GM18868 (cell line): ENCODE measurements around the gene ARHGAP15.

Experiments
- ATAC-seq: cut with Tn5 transposase; IDR thresholded peaks from one replicate; pipeline ENCODE4 v1.9.1; 2021; ENCODE audit warnings: mild to moderate bottlenecking, moderate library complexity; ENCODE audit not compliant: unreplicated experiment

The ARHGAP15 gene

DNA sequence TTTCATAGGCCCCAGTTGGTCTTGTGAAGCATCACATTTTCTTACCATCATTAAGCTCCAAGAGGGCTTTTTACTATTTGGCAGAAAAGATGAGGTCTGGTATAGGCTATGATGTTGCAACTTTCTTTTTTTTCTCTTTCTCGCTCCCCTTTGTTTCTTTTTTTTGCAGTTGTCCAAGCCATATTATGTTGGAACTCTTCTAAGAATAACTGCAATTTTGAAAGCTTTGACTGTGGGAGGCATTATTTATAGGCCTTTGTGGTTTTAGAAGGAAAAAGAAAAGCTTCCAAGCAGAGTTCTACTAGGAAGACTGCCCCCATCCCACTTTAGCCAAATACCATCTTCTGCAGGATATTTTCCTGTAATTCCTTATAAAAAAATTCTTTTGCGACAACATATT is 571.6 kb downstream of the ARHGAP15 start:
- no peak for ATAC-seq

DNA sequence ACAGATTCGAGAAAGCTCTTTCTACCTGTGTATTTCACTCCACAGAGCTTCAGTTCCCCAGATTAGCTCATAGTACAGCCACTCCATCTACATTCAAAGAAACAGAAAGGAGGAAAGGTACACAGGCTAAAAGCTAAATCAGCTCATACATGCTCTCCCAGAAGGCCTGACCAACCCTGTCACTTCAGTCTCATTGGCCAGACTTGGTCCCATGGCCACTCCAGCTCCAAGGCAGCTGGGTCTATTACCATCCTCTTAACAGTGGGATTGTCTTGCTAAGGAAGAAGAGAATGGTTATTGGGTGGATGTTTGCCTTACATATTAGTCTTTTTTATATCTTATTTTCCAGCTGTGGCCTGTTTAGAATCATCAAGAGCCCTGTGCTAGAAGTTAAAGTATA is 572.6 kb downstream of the ARHGAP15 start:
- ATAC-seq: no peak

DNA sequence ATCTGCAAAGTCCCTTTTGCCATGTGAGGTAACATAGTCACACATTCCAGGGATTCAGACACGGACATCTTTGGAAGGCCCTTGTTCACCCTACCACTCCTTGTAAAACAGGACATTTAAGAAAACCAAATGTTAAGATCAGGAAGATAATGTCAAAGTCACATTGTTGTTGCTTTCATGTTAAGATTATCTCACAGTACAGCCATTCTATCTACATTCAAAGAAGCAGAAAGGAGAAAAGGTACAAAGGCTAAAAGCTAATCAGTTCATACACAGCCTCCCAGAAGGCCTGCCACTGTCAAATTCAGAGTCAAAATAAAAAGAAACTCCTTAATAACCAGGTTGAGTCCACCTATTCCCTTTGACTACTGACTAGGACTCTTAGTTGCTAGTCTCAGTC is 573.7 kb downstream of the ARHGAP15 start:
- no peak for ATAC-seq

- ATAC-seq: peak; percentile 85
Observed at GRCh38 chr2:143704451-143705106, 575.4 kb downstream of the ARHGAP15 start.

DNA sequence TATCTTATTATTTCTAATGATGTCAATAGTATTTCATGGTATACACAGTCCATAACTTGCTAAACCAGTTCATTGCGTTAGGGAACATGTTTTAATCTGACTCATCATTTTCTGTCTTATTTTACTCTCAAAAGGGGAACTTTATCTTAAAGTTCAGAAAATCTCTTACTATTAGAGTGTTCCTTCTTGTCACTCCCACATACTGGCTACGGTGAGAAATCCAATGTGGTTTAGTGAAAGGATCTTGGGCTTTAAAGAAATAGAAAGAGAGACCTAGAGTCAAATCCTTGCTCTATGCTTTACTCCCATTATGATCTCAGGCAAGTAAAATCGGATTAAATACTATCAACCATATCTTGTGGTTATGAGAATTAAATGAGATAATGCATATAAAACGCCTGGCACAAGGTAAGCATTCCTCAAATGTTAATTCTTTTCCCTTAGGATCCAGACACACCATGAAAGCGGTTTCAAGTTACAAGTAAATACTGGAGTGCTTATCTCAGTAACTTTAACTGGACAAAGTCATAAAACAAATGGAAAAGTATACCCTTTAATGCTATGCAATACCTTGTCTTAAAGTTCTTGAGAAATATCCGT is 576.0 kb downstream of the ARHGAP15 start:
- peak; percentile 44 for ATAC-seq

- ATAC-seq: no peak
Observed at GRCh38 chr2:143706354-143706753, 577.1 kb downstream of the ARHGAP15 start.

DNA sequence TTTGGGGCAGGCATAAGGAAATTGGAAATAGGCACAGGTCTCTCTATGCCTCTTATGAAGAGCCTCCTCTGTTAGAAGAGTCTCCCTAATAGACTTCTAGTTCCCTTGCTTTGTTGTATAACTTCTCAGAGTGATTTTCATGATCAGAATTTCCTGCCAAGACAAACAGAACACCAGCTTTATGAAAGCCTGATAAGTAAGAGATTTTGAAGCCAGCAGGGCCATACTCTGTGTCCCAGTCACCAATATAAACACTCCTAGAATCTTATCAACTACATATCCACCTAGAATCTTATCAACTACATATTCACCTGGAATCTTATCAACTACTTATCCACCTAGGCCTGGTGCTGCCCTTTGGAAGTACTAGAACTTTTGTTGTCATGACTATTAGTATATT is 579.5 kb downstream of the ARHGAP15 start:
- ATAC-seq: no peak

GRCh38 chr2:143710196-143710595 is 581.0 kb downstream of the ARHGAP15 start:
- no peak for ATAC-seq

DNA sequence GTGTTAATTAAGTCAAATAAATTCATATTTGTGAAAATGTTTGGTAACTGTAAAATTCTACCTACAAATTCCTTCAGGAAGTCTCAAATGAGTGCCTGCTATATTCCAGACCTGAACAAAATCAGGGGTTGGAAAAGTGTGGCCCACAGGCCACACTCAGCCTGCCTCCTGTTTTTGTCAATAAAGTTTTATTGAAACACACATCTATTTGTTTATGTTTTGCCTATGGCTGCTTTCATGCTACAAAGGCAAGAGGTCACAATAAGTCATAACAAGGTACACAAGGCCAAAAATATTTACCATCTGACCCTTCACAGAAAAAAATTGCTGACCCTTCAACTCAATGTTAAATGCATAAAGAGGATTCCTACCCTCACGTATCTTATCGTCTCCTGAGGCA is 581.7 kb downstream of the ARHGAP15 start:
- no peak for ATAC-seq

- no peak for ATAC-seq
Observed at GRCh38 chr2:143716522-143716921, 587.3 kb downstream of the ARHGAP15 start.

DNA sequence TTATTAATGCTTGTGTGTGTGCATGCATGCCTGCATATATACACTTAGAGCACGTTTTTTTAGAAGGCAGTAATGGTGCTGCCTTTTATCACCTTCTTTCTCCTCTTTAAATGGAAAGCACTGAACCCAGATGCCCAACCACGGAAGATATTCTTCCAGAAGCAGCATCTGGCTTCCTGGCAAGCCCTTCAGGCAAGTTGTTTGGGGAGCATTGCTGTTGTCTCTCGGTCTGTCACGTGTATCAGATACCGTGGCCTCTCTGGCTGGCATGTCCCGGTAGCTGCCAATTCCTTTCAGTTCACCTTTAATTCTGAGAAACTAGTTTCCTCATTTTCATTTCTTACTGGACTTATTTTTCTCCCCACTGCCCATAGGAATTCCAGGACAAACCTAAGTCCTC is 587.8 kb downstream of the ARHGAP15 start:
- no peak for ATAC-seq

DNA sequence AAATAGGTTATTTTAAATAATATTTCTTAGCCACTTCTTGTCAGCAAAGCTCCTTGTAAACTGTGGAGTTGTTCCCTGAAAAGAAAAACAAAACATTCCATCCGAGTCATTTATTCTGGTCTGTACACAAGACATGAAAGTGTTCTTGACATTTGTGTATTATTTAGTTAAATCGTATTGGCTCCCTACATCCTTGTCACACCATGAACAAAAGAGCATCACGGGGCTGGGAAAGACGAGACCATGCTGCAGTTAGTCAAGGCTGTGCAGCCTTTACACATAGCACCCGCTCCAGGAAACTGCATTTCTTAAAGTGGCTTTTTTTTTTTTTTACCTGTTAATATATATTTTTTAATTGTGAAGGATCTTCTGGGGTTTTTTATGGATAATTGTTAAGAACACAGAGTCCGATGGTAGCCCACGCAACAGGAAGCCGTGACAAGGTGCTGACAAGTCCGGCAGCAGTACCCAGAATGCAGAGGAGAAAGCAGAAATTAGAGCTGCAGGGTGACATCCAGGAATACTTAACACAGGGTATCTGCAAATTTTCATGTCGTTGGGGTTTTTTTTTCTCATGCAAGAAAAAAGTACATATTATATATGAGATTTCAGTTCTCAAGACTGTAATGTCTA is 588.4 kb downstream of the ARHGAP15 start:
- no peak for ATAC-seq

GRCh38 chr2:143718745-143719144 is 589.5 kb downstream of the ARHGAP15 start:
- ATAC-seq: no peak

DNA sequence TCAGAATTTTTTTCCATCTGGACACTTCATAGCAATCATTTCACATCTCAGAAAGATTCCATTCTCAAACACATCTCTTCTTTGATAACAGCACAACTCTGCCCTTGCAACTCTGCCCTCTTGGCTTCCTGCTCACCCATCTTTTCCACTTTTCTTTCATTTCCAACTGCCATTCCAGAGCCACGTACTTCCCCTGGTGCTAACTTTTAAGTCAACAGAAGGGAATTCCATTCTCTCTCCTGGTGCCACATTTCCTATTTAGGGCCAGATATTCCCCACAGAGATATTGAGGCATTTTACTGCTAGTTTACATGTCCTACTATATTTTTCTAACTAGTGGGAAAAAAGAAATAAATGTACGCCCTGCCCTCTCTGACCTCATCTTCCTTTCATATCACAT is 590.2 kb downstream of the ARHGAP15 start:
- ATAC-seq: no peak

DNA sequence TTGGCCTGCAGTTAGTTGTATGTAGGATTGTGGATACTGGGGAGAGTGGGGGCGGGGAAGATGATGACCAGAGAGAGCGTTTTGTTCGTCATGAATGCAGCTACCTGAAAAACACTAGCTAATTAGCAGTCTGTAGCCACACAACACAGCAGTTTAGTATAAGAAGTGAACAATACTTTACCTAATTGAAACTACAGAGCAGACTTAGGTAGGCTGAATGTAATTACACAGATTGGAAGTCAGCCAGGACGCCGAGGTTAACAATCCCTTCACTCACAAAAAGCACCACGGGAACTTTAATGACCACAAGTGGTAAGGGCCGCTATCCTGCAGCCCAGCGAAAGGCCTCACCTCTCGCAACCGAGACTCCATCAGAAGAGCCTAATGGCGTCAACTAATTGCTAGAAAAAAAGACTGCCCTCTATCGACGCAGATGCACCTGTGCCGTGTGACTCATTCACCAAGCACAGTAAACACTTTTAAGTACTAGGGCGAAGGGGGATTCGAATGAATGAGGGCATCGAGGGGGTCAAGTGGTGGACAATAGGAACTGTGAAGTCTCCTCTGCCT is 591.0 kb downstream of the ARHGAP15 start:
- no peak for ATAC-seq

GRCh38 chr2:143725400-143725799 is 596.2 kb downstream of the ARHGAP15 start:
- no peak for ATAC-seq

DNA sequence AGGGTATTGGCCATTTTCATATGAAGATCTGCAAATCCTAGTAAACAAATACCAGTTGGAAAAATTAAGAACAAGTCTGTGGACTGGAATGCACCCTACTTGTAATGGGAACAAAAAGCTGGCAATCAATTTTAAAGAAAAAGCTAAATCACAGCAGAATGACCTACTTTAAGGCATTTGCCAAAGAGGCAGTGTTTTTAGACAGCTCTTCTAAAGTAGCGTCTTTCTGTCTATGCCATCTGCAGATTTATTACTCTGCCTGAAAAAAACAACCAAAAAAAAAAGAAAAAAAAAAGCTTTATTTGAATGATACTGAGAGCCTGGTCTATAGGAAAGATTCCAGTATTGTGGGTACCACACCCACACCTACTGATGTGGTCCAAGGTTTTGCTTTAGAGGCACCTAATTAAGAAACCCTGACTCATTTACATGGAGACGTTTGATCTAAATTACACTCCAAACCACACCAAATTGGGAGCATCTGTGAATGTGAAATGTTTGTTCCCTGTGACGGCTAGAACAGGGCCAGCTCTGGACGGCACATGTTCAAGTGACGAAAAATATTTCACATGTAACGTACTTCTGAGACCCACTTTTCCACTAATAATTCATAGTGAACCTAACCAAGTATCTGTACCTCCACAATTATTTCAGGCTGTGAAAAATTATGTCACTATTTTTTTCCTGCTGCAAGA is 597.1 kb downstream of the ARHGAP15 start:
- no peak for ATAC-seq

DNA sequence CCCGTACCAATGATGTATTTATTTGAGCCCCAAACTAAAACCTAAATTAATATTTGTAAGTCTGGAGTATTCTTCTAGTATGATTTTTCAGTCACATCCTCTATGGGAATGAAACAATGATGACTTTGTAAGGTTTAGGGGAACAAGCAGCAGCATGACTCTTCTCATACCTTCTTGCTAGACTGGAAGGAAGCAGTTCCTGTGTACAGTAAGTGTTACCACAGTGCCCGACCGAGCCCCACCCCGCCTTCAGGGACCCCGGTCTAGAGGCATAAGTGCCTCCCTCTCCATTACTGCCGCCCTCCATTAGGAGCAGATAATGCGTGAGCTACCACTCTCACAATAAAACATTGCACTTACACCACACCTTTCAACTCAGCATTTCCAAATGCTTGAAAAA is 599.3 kb downstream of the ARHGAP15 start:
- no peak for ATAC-seq

GRCh38 chr2:143729296-143729814 is 600.1 kb downstream of the ARHGAP15 start:
- no peak for ATAC-seq

DNA sequence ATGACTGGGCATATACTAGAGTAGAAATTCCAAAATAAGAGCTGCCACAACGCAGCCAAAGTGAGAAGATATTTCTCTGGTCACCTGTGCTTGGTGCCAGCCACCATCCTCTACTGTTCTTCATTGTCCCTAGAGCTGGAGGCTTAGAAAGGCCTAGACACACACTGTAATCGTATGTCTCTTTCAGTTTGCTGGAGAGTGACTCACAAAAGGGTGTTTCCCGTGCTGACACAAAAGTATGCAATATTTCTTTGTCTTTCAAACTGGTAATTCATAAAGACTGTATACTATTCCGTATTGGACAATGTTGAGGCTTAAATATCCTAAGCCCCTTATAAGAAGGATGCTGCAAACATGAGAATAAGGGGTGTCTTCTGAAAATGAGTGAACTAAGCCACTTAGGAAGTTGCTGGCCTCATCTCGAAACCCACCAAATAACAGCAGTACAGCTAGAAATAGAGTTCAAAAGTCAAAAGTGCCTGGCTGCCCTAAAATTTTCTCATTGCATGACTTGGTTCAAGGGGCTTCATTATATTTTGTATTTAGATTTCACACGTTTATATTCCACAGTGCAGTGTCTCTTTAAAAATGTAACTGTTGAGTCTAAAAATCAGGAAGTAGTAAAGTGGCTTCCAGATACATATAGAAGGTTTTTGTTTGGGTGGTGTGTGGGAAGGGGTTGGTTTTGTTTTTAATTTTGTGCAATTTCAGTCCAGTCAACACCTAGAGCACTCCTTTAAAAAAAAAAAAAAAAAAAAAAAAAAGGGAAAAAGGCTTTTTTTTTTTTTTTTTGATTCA is 601.1 kb downstream of the ARHGAP15 start:
- ATAC-seq: peak; percentile 91

DNA sequence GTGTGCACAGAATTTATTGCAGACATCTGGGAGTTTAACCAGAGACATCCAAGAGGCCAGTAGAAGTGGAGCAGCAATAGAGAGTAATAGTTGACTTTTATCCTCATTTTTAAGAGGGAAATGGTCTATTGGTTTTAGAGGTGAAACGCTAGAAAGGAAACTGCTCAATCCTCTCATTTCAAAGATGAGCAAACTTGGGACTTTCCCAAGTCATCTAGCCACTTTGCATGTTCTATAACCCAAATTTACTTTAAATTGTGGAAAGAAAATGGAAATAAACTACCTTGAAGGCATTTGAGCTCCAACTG is 601.7 kb downstream of the ARHGAP15 start:
- peak; percentile 47 for ATAC-seq
